ENCODE data around the gene KCNMA1.

DNA sequence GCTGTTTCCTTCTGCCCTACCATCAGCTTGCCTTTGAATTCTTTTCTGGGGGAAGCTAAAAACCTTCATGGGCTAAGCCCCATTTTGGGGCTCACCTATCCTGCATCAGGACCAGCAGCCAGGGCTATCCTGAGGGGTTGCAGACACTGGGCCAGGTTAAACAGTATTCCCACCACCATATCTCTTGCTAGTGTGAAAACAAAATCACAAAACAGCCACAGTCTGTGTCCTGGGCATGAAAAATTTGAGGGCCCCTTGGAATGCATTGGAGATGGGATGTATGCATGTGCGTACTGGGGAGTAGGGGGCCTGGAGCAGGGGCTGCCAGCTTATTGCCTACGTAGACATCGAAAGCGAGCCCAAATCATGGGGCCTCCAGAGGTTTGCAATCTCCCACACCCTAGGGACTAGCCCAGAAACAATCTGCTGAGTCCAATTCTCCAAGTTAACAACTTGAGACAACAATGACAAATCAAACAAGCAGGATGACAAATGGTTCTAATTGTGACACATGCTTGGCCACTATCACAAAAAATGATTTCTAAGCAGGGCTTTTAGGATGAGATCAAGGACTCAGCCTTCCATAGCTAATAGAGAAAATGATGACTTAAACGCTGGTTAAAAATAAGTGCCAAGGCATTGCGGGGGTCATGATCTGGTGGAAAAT is 557.1 kb downstream of the KCNMA1 start:
- TF ChIP-seq, protein P1, sequence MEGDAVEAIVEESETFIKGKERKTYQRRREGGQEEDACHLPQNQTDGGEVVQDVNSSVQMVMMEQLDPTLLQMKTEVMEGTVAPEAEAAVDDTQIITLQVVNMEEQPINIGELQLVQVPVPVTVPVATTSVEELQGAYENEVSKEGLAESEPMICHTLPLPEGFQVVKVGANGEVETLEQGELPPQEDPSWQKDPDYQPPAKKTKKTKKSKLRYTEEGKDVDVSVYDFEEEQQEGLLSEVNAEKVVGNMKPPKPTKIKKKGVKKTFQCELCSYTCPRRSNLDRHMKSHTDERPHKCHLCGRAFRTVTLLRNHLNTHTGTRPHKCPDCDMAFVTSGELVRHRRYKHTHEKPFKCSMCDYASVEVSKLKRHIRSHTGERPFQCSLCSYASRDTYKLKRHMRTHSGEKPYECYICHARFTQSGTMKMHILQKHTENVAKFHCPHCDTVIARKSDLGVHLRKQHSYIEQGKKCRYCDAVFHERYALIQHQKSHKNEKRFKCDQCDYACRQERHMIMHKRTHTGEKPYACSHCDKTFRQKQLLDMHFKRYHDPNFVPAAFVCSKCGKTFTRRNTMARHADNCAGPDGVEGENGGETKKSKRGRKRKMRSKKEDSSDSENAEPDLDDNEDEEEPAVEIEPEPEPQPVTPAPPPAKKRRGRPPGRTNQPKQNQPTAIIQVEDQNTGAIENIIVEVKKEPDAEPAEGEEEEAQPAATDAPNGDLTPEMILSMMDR (IDR thresholded peaks at IDR 0.05) = no peak
- TF ChIP-seq MXI1 (IDR thresholded peaks at IDR 0.05; ENCODE audit: low read depth, low read length) = no peak
- no peak for TF ChIP-seq EP300 (IDR thresholded peaks at IDR 0.05; ENCODE audit: borderline replicate concordance in 1 of 2, low read depth in 1 of 2, low read length in 1 of 2)
- TF ChIP-seq POLR2AphosphoS5 (IDR thresholded peaks at IDR 0.05; ENCODE audit: low read depth, low read length) = no peak
- TF ChIP-seq FOXJ3 (CRISPR knock-in tag; IDR thresholded peaks at IDR 0.05) = no peak
- no peak for TF ChIP-seq GABPA (IDR thresholded peaks at IDR 0.05; ENCODE audit: low read depth)
- no peak for TF ChIP-seq REST (IDR thresholded peaks at IDR 0.05; ENCODE audit: low read depth, low read length)
- TF ChIP-seq YY1 (IDR thresholded peaks at IDR 0.05; ENCODE audit: low read depth) = no peak
- no peak for TF ChIP-seq NFIC (IDR thresholded peaks at IDR 0.05; ENCODE audit: borderline replicate concordance)
- no peak for TF ChIP-seq USF2 (IDR thresholded peaks at IDR 0.05; ENCODE audit: borderline replicate concordance, low read depth, low read length)

Measured in SK-N-SH (cell line).